Activated CD8-positive, alpha-beta memory T cell treated with anti-CD3 and anti-CD28 coated beads, Interleukin-2, amount 50 U/mL, for 1 hour (primary cell): Measurements from ENCODE around the gene PAGE2B.
"Not testable (repeated sequence)": the region's sequence is repeated elsewhere in the genome, so short reads cannot be mapped to it uniquely, and the experiment has no call there.

Experiments used
- DNase-seq: peaks from one replicate; pipeline ENCODE4 v3.0.0-alpha.2; 2020; ENCODE audit errors: extremely low read depth

Gene PAGE2B

DNA sequence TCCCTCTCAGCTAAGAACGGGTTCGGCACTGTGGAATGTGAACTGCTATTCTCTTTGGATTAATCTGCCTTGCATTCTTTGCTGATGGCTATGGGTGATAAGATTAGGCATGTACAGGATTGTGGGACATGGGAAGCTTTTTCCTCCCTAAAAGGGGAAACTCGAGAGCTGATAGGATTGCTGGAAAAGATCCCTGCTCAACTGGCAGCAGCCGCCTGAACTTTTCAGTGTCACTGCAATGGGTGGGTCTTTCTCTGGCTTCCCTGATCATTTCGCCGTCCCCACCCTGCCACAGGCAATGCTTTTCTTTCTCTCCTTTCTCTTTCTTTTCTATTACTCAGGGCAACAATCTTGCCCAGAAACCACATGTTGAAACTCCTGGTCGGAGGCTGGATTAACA lies 34.5 kb downstream of the PAGE2B start:
- no peak for DNase-seq

DNA sequence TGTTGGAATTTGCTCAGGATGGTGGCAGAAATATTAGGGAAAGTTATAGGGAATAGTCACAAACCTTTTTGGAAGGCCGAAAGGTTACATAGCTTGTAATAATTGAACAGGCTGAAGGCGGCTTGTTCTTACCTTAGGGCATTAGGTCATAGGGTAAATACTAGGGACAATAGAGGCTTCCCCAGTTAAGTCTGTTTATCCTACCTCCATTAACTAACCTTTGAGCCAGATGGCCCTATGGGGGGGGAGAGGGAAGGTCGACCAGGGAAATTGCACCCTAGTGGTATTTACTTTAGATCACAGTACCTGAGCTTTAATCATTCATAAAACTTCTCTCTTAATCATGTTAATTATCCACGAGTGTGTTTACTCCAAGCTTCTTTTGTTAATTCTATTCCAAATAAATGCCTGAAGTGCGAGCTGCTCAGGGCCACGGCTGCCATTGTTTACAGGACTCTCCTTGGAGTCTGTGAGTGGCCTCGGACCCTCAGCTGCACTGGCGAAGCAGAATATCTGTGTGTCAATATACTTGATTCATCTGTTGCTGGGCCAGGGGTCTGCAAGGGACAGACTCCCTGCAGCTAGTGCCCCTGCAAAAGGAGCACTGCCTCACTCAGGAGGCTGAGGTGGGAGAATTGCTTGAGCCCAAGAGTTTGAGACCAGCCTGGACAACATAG lies 36.9 kb downstream of the PAGE2B start:
- no peak for DNase-seq

GRCh38 chrX:55116589-55116988 lies 41.8 kb downstream of the PAGE2B start:
- DNase-seq = not testable (repeated sequence)

- DNase-seq = no peak
Measured at GRCh38 chrX:55118574-55118973, 43.7 kb downstream of the PAGE2B start.

DNA sequence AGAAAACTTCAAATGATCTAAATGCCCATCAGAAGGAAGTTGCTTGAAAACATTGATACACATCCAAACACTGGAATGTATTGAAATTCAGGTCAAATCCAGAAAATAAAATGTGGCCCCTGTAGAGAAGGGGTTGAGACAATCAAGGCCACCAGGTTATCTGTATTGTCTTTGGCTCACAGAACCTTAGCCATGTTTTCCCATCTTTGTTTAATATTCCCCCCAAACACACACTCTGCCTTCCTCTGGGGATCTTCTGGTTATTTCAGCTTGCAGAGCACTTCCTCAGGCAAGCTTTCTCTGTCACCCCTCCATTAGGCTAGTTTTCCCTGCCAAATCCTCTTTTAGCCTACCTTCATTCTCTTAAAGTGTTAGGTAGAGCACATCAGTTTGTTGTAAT lies 44.4 kb downstream of the PAGE2B start:
- no peak for DNase-seq

GRCh38 chrX:55119712-55120111 lies 44.9 kb downstream of the PAGE2B start:
- DNase-seq = no peak

DNA sequence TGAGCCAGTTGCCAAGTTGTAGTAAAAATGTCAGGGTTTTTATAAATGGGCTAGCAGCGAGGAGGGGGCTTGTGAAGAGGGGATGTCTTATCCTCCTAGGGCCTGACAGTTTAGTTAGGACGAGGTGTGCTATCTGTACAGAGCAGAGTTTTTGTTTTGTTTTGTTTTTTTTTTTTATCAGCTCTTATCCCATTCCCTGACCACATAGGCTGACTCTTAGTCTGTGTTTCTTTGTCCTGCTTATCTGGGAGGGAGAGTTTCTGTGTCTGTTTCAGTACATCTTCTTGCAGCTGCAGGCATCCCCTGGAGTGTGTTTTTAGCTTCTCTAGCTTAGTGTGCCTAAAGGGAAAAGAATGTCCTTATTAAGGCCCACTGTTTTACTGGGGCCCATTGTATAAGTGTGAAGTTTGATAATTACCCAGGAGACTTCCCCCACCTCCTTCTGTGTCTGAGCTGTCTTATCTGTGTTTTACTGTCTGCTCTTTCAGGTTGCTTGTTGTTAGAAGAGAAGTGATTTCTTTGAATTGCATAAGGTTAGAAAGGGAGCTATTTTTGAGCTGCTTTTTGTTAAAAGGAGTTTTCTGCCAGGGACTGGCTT lies 46.0 kb downstream of the PAGE2B start:
- no peak for DNase-seq

DNA sequence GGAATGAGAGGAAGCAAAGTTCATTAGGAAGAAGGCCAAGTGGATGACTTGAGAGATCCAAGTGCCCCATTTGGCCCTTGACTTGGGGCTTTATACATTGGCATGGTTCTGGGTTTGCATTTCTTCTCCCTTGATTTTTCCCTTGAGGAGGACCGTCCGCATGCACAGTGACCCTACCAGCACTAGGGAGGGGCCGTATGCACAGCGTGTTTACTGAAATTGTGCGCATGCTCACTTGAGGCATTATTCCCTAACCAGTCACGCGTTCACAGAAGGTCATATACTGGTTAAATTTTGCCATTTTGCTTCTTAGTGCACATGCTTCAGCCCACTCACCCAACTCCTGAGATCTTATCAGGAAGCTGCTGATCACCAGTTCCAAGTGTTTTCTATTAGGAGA lies 49.1 kb downstream of the PAGE2B start:
- DNase-seq = no peak

DNA sequence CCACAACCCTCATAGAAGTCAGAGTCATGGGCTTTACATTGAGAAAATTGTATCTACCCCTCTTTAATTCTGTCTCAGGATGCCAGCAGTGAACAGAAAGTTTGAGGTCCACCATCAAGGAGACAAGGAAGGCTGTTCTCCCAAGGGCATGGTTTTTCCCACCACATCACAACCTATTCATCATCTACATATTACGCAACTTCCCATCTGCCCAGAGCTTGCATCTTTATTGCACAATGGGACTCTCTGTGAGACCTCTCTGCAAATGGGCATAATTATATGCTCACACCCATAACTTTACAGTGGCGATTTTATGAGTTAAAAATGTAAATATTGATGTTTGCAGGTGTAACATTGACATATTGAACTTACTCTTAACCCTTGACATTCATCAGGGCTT lies 52.9 kb downstream of the PAGE2B start:
- no peak for DNase-seq
